Measurements from ENCODE around the gene ETFDH.
A peak's percentile ranks its signal among the peaks of the same experiment; 100 is the strongest.
"Not testable (repeated sequence)": the region's sequence is repeated elsewhere in the genome, so short reads cannot be mapped to it uniquely, and the experiment has no call there.

The ETFDH gene

DNA sequence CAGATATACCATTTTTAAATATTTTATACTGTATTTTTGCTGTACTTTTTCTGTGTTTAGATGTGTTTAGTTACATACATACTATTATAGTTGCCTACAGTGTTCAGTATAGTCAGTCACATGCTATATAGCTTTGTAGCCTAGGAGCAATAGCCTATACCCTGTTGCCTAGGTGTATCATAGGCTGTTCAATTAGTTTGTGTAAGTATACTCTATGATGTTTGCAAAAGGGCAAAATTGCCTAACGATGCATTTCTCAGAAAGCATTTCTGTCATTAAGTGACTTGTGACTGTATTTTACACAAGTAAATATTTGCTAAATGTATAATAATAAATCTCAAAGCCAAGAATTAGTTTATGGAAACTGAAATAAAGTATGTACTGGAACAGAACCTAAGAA, 9.5 kb downstream of the ETFDH start:
- no peak for DNase-seq

DNA sequence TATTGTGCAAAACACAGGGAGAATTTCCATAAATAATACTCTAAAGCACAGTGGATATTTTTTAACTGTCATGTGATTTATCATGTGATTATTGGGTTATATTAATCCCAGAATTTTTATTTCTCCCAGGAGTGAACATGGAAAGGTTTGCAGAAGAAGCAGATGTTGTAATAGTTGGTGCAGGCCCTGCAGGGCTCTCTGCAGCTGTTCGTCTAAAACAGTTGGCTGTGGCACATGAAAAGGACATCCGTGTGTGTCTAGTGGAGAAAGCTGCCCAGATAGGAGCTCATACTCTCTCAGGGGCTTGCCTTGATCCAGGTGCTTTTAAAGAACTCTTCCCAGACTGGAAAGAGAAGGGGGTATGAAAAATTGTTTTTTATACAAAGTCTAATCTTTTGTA, 10.0 kb downstream of the ETFDH start:
- no peak for DNase-seq

- no peak for DNase-seq
Observed at GRCh38 chr4:158688813-158689212, 16.7 kb downstream of the ETFDH start.

GRCh38 chr4:158704274-158704673, 32.2 kb downstream of the ETFDH start:
- no peak for DNase-seq

GRCh38 chr4:158710814-158711213, 38.7 kb downstream of the ETFDH start:
- peak; percentile 5 for DNase-seq

DNA sequence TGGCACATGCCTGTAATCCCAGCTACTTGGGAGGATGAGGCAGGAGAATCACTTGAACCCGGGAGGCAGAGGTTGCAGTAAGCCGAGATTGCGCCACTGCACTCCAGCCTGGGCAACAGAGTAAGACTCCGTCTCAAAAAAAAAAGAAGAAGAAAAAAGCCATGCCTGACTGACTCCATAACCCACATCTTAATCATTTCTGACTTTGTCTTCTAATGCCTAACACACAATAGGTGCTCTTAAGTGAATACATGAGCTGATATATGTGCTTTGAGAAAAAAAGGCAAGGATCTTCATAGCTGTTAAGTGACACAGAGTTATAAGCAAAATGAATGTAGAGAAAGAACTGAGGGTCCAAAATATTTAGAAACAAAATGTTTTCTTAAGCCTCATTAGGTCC, 40.5 kb downstream of the ETFDH start:
- not testable (repeated sequence) for DNase-seq

DNA sequence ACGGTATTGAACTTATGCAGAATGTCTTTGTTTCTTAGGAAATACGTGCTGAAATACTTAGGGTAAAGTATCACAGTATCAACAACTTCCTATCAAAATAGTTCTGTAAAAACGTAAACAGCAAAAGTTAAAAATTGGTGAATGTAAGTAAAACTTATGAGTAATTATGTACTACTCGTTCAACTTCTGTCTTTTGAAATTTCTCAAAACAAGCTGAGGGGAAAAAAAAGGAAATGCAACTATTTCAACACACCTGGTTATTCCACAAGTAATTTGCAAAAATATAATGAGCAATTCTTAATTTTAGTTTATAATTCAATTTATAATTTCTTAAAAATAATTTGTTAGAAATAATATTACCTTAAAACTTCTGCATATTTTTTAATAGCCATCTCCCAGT, 42.8 kb downstream of the ETFDH start:
- DNase-seq, result no peak

GRCh38 chr4:158715802-158716201, 43.7 kb downstream of the ETFDH start:
- no peak for DNase-seq

GRCh38 chr4:158721680-158722079, 49.6 kb downstream of the ETFDH start:
- DNase-seq, result no peak

- DNase-seq, result peak; percentile 34
Observed at GRCh38 chr4:158722291-158722916, 50.3 kb downstream of the ETFDH start.

GRCh38 chr4:158722917-158723793, 51.1 kb downstream of the ETFDH start, which contains the start of gene PPID:
TSS of gene PPID (minus strand) at chr4:158723396. CDS start at chr4:158723288, 108 bp downstream.
- DNase-seq, result peak; percentile 79

- no peak for DNase-seq
Observed at GRCh38 chr4:158724637-158725036, 52.5 kb downstream of the ETFDH start.

- no peak for DNase-seq
Observed at GRCh38 chr4:158726633-158727032, 54.5 kb downstream of the ETFDH start.

DNA sequence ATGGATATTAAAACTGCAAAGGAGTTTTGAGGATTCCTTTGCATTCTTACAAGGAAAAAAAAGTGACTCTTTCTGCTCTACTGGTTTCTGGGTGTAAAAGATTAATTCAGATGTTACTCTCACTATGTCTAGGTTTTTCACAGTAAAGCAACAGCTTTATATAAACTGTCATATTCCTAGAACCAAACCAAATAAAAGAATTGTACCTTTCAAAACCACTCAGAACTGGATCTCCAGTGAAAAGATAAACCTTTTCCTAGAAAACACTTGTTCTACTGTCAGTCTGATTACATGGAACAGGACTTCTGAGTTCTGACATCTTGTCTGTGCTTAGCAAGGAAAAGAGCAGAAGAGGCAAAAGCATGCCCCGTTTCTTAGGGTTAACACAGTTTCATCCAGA, 56.1 kb downstream of the ETFDH start:
- DNase-seq, result no peak

DNA sequence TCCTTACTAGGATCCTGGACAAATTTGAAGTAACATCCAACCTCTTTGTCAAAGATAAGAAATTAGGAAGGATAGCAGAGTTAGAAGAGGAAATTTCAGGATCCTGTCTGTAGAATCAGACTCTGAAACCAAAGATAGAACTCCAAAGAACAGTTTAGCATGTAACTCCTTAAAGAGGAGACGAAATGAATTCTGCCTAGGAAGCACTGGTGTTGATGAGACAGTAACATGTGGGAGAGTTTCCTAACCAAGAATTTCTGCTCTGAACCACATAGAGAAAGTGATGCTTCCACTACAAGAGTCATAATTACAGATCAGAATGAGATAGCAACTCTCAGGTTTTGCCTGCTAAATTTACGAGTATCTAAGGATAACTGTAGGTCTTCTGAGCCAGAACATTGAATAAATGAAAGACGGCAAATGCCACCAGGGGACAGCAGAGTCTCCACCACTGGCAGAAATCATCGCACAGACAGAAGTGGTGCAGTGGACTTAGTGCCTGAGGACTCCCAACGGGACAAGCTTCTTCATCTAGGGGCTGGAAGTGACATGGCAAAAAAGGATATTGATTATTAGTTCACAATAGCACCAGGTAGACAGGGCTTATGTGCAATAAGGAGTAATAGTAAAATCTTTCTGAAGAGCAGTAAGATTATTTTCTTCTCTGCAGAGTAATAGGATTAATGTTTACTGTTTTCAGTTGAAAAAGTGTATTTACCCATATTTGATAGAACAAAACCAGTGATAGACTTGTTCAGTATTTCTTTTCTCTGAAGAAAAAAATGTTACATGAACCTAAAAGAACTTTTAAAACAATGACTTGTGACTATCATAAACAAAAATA, 57.8 kb downstream of the ETFDH start:
- peak; percentile 61 for DNase-seq

DNA sequence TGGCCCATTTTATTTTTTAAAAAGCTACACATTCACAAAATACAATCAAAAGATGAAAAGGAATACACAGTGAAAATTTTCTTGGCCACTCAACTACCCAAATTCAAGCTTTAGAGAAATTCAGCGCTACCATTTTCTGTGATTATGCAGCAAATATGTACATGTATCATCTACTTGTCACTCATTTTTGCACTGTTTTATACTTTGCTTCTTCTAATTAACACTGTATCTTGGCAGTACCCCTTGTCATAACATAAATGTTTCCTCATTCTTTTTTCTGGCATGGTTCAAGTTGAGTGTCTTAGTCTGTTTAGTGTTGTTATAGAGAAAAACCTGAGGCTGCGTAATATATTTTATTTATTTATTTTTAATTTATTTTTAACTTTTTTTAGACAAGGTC, 66.8 kb downstream of the ETFDH start:
- DNase-seq, result no peak

DNA sequence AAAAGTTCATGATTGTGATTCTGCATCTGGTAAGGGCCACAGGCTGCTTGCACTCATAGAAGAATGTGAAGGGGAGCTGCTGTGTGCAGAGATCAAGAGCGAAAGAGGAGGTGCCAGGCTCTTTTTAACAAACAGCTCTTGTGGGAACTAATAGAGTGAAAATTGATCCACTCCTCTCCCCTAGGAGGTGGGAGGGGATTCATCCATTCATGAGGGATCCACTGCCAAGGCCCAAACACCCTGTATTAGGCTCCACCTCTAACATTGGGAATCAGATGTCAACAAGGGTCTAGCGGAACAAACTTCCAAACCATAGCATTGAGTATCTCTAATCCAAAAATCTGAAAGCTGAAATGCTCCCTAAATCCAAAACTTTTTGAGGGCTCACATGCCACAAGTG, 67.5 kb downstream of the ETFDH start:
- no peak for DNase-seq

DNA sequence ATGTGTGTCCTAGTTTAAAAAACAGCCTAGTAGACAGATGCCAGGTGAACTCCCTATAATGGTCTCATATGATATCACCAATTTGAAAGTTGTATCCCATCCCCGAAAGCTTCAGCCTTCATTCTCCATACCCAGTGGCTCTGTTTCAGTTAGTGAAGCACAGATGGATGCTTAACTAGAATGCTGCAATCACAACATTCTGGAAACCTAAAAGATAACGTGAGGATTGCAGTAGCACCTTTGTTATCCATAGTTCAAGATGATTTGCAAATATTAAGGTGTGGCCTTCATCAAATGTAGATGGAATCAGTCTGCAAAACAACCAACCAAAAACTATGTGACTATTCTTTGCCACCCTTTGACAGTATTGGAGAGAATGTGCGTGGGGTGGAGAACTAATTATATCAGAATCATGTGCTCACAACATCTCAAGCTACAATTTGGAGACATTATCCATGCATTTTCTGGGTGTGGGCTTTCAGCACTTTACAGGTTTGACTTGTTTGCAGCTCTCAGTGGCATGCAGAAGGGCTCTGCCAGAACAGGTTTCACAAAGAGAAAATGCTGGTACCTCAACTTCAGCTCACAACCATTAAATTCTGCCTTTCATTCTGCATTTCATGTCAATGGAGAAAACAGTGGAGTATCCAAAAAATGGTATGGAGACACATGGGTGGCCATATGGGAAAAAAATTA, 69.4 kb downstream of the ETFDH start:
- no peak for DNase-seq

DNA sequence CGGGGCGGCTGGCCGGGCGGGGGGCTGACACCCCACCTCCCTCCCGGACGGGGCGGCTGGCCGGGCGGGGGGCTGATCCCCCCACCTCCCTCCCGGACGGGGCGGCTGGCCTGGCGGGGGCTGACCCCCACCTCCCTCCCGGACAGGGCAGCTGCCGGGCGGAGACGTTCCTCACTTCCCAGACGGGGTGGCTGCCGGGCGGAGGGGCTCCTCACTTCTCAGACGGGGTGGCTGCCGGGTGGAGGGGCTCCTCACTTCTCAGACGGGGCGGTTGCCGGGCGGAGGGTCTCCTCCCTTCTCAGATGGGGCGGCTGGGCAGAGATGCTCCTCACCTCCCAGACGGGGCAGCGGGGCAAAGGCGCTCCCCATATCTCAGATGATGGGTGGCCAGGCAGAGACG, 74.4 kb downstream of the ETFDH start:
- DNase-seq, result not testable (repeated sequence)

DNA sequence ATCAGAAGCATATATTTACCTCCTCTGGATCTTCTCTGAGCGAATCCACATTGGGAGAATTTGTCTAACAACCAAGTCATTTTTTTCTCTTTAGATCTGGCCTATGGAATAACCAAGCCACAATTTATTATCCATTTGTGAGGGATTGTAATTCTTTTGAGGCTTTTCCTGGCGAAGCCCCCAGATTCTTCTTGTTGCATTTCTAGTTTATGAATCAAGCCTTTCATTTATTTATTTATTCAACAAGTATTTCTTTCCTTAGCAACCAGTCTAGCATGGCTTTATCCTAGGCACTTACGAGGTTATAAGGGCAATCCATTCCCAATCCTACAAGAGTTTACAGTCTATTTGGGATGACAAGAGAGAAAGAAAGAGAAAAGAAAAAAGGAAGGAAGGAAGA, 78.3 kb downstream of the ETFDH start:
- DNase-seq, result peak; percentile 87

GRCh38 chr4:158754385-158755180, 82.5 kb downstream of the ETFDH start:
- peak; percentile 57 for DNase-seq

DNA sequence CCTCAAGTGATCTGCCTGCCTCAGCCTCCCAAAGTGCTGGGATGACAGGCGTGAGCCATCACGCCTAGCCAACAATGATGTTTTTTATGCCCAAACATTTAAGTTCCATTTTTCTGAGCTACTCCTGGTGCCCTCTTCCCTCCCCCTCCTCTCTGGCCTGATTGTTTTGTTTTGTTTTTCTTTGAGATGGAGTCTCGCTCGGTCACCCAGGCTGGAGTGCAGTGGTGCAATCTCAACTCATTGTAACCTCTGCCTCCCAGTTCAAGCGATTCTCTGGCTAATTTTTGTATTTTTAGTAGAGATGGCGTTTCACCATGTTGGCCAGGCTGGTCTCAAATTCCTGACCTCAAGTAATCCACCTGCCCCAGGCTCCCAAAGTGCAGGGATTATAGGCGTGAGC, 83.7 kb downstream of the ETFDH start:
- DNase-seq, result not testable (repeated sequence)
